Measurements from ENCODE around the gene ELMOD3.
A peak's percentile ranks its signal among the peaks of the same experiment; 100 is the strongest.
"Not testable (repeated sequence)": the region's sequence is repeated elsewhere in the genome, so short reads cannot be mapped to it uniquely, and the experiment has no call there.

ELMOD3 gene

GRCh38 chr2:85429213-85429923 is 74.8 kb downstream of the ELMOD3 start:
- no peak for DNase-seq

GRCh38 chr2:85429924-85430289 is 75.3 kb downstream of the ELMOD3 start:
- DNase-seq: no peak

GRCh38 chr2:85430752-85431569 is 76.4 kb downstream of the ELMOD3 start:
- DNase-seq: no peak

- DNase-seq: no peak
These were observed 77.1 kb downstream of the ELMOD3 start for GRCh38 chr2:85431570-85432205.

GRCh38 chr2:85433511-85434089 is 79.0 kb downstream of the ELMOD3 start:
- DNase-seq: no peak

- no peak for DNase-seq
These were observed 80.1 kb downstream of the ELMOD3 start for GRCh38 chr2:85434696-85435095.

- DNase-seq: no peak
These were observed 80.8 kb downstream of the ELMOD3 start for GRCh38 chr2:85435220-85435958.

- DNase-seq: no peak
These were observed 81.6 kb downstream of the ELMOD3 start for GRCh38 chr2:85435981-85436835.

GRCh38 chr2:85436836-85437487 is 82.4 kb downstream of the ELMOD3 start:
- DNase-seq: no peak

GRCh38 chr2:85437488-85438200 is 83.1 kb downstream of the ELMOD3 start:
- DNase-seq: peak; percentile 90 to 93

GRCh38 chr2:85438201-85439024 is 83.8 kb downstream of the ELMOD3 start:
- peak in 1 of 2 donors; percentile 23 for DNase-seq

- no peak for DNase-seq
These were observed 84.5 kb downstream of the ELMOD3 start for GRCh38 chr2:85439025-85439472.

GRCh38 chr2:85439569-85439968 is 85.0 kb downstream of the ELMOD3 start:
- not testable (repeated sequence) for DNase-seq

- DNase-seq: no peak
These were observed 85.4 kb downstream of the ELMOD3 start for GRCh38 chr2:85439986-85440385.

- DNase-seq: no peak
These were observed 86.2 kb downstream of the ELMOD3 start for GRCh38 chr2:85440729-85441128.

Measured in inflammatory macrophage treated with lipopolysaccharide for 1 hour (primary cell).